Measurements from ENCODE around the gene MYO10.

DNA sequence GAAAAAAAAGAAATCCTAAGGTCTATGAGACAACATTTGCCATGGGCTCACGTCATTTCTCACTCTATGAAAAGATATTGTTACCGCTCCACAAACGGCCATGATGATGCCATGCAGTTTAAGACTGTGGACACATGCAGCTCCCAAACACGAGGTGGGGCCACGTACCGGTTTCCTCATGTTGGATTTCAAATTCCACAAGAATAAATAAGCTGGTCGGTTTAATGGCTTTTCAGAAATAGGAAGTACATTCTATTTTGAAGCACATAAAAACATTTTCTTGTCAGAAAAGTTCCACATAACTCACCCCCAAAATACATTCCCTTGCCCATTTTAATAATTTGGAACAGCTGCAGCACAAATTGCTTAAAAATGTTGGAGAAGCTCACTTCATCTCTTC, 130.6 kb downstream of the MYO10 start:
- TF ChIP-seq CTCF (IDR thresholded peaks at IDR 0.05 in 4 of 5, conservative IDR thresholded peaks at IDR 0.05 in 1 of 5) (no peak), POLR2A (IDR thresholded peaks at IDR 0.05) (no peak)
